Neural cell (in vitro differentiated cells): ENCODE data around the gene LORICRIN. TPM values are rescaled to one million over a fixed set of nuclear protein-coding genes. Genes with fewer than 3 reads are reported as not detected.

ENCODE experiments used
- H2AFZ ChIP-seq: fragments of 200-600, 300-800 bp; sonication (generic), shearing (Covaris generic); 2 replicates; pipeline ENCODE4 v1.6.0; 2014; ENCODE audit warnings: low read depth, mild to moderate bottlenecking, antibody characterized with exemption, low read length, moderate library complexity
- H3F3A ChIP-seq: fragments of 200-600 bp; shearing (Covaris generic); 2 replicates; pipeline ENCODE4 v1.6.1; 2016; ENCODE audit warnings: mild to moderate bottlenecking, moderate library complexity, mixed read lengths, antibody characterized with exemption, low read length; ENCODE audit not compliant: insufficient read depth, poor library complexity, severe bottlenecking
- H3K27ac ChIP-seq: fragments of 200-600, 300-800 bp; sonication (generic), shearing (Covaris generic); 2 replicates; pipeline ENCODE4 v1.5.1; 2014; ENCODE audit warnings: mild to moderate bottlenecking, low read length, moderate library complexity
- H3K27me3 ChIP-seq: fragments of 300-800, 200-600 bp; sonication (generic), shearing (Covaris generic); 2 replicates; pipeline ENCODE4 v1.6.0; 2014; ENCODE audit warnings: mild to moderate bottlenecking, low read depth, low read length, moderate library complexity; ENCODE audit not compliant: insufficient read depth
- H3K36me3 ChIP-seq: fragments of 300-800, 200-600 bp; sonication (generic), shearing (Covaris generic); 2 replicates; pipeline ENCODE4 v1.5.1; 2014; ENCODE audit warnings: mild to moderate bottlenecking, antibody characterized with exemption, low read length, moderate library complexity; ENCODE audit not compliant: insufficient read depth
- H3K4me2 ChIP-seq: fragments of 300-800, 200-600 bp; sonication (generic), shearing (Covaris generic); 2 replicates; pipeline ENCODE4 v1.6.0; 2014; ENCODE audit warnings: mild to moderate bottlenecking, low read length
- H3K4me3 ChIP-seq: fragments of 300-800, 200-600 bp; sonication (generic), shearing (Covaris generic); 2 replicates; pipeline ENCODE4 v1.5.1; 2014; ENCODE audit warnings: mild to moderate bottlenecking, low read length, moderate library complexity
- H3K79me2 ChIP-seq: fragments of 200-600 bp; shearing (Covaris generic); replicated peaks from 2 replicates; pipeline ENCODE4 v1.6.0; 2014; ENCODE audit warnings: mild to moderate bottlenecking, low read length, moderate library complexity; ENCODE audit not compliant: insufficient read depth
- H3K9ac ChIP-seq: fragments of 300-800, 200-600 bp; sonication (generic), shearing (Covaris generic); 2 replicates; pipeline ENCODE4 v1.6.1; 2016; ENCODE audit warnings: mild to moderate bottlenecking, low read length, mixed read lengths
- H3K9me2 ChIP-seq: fragments of 200-600 bp; shearing (Covaris generic); 2 replicates; pipeline ENCODE4 v1.6.1; 2016; ENCODE audit warnings: mild to moderate bottlenecking, low read length, mixed read lengths; ENCODE audit not compliant: insufficient read depth
- H3K9me3 ChIP-seq: fragments of 200-600, 300-800 bp; sonication (generic), shearing (Covaris generic); 2 replicates; pipeline ENCODE4 v1.6.1; 2016; ENCODE audit warnings: mild to moderate bottlenecking, mixed run types, low read length, moderate library complexity, mixed read lengths
- H4K20me1 ChIP-seq: fragments of 200-600 bp; shearing (Covaris generic); 2 replicates; pipeline ENCODE4 v1.6.1; 2016; ENCODE audit warnings: mild to moderate bottlenecking, mixed run types; ENCODE audit not compliant: insufficient read depth
- EP300 ChIP-seq: fragments of 450-650 bp; conservative IDR thresholded peaks from 2 replicates; pipeline ENCODE4 v1.6.1; 2014; ENCODE audit warnings: antibody characterized with exemption, mild to moderate bottlenecking, moderate library complexity; ENCODE audit not compliant: poor library complexity, severe bottlenecking
- EZH2 ChIP-seq: fragments of 200-600, 300-800 bp; shearing (Covaris generic), sonication (generic); IDR thresholded peaks from 2 replicates; pipeline ENCODE4 v1.6.1; 2014; ENCODE audit warnings: antibody characterized with exemption, low read length, borderline replicate concordance, mild to moderate bottlenecking; ENCODE audit not compliant: insufficient read depth, poor library complexity, severe bottlenecking
- MXI1 ChIP-seq: fragments of 450-650 bp; conservative IDR thresholded peaks from 2 replicates; pipeline ENCODE4 v1.6.1; 2014; ENCODE audit warnings: antibody characterized with exemption, mild to moderate bottlenecking; ENCODE audit not compliant: poor library complexity, severe bottlenecking
- POLR2AphosphoS5 ChIP-seq: IDR thresholded peaks from 2 replicates; pipeline ENCODE4 v1.6.1; 2012
- RAD21 ChIP-seq: fragments of 450-650 bp; conservative IDR thresholded peaks from 2 replicates; pipeline ENCODE4 v1.6.1; 2014; ENCODE audit warnings: antibody characterized with exemption, mild to moderate bottlenecking, moderate library complexity
- SMC3 ChIP-seq: fragments of 450-650 bp; conservative IDR thresholded peaks from 2 replicates; pipeline ENCODE4 v1.6.1; 2014; ENCODE audit warnings: antibody characterized with exemption, mild to moderate bottlenecking, moderate library complexity; ENCODE audit not compliant: poor library complexity
- TAF1 ChIP-seq: IDR thresholded peaks from 2 replicates; pipeline ENCODE4 v1.6.1; 2012; ENCODE audit warnings: low read depth
- polyA plus RNA-seq: library from polyadenylated mRNA; depleted of rRNA; stranded (reverse); fragments of >200 nt; gene quantifications from 2 replicates; pipeline ENCODE4 v1.2.3, GENCODE V29; 2014
- TF ChIP-seq, protein P1 (sequence below): IDR thresholded peaks from 2 replicates; pipeline ENCODE4 v1.6.1; 2012; ENCODE audit warnings: borderline replicate concordance
- TF ChIP-seq, protein P2 (sequence below): fragments of 450-650 bp; IDR thresholded peaks from 2 replicates; pipeline ENCODE4 v1.5.1; 2014; ENCODE audit warnings: antibody characterized with exemption, mild to moderate bottlenecking, moderate library complexity; ENCODE audit not compliant: poor library complexity, severe bottlenecking

Gene LORICRIN
- polyA plus RNA-seq, 1 donor from 2014 or later, result 1.3 TPM

DNA sequence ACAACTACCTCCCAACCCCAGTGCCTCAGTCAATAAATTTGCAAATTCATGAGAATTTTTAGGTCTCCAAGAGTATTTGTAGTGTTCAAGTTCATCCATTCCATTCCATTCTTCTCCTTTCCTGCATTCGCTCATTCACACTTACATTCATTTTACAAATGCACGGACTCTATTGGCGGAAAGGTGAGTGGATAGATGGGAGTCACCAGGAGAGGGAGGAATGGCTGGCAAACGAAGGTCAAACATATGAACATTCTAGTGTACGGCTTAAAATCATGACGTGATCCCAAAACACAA lies 2.5 kb downstream of the LORICRIN start:
- H3K9me3 ChIP-seq, result no peaks in the 10 kb centered on the region
- peaks cover 47% of the 10 kb centered on the region for H3K27me3 ChIP-seq
- H3K9me2 ChIP-seq, result no peaks in the 10 kb centered on the region
- no peaks in the 10 kb centered on the region for H4K20me1 ChIP-seq
- peak overlapping the region; percentile 68 for H3K9ac ChIP-seq
- no peaks in the 10 kb centered on the region for H3K36me3 ChIP-seq
- peak overlapping the region; percentile 66 for H3K4me3 ChIP-seq
- TF ChIP-seq MXI1 (no peak), POLR2AphosphoS5 (no peak), RAD21 (no peak), SMC3 (no peak), EZH2 (no peak)
- TF ChIP-seq, protein P1, sequence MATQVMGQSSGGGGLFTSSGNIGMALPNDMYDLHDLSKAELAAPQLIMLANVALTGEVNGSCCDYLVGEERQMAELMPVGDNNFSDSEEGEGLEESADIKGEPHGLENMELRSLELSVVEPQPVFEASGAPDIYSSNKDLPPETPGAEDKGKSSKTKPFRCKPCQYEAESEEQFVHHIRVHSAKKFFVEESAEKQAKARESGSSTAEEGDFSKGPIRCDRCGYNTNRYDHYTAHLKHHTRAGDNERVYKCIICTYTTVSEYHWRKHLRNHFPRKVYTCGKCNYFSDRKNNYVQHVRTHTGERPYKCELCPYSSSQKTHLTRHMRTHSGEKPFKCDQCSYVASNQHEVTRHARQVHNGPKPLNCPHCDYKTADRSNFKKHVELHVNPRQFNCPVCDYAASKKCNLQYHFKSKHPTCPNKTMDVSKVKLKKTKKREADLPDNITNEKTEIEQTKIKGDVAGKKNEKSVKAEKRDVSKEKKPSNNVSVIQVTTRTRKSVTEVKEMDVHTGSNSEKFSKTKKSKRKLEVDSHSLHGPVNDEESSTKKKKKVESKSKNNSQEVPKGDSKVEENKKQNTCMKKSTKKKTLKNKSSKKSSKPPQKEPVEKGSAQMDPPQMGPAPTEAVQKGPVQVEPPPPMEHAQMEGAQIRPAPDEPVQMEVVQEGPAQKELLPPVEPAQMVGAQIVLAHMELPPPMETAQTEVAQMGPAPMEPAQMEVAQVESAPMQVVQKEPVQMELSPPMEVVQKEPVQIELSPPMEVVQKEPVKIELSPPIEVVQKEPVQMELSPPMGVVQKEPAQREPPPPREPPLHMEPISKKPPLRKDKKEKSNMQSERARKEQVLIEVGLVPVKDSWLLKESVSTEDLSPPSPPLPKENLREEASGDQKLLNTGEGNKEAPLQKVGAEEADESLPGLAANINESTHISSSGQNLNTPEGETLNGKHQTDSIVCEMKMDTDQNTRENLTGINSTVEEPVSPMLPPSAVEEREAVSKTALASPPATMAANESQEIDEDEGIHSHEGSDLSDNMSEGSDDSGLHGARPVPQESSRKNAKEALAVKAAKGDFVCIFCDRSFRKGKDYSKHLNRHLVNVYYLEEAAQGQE, result no peak
- peak overlapping the region; percentile 9 for H3K27ac ChIP-seq
- H3F3A ChIP-seq, result peaks cover 4% of the 10 kb centered on the region
- no peaks in the 10 kb centered on the region for H3K79me2 ChIP-seq
- H3K4me2 ChIP-seq, result peak overlapping the region; percentile 31
- H2AFZ ChIP-seq, result no peak overlapping the region

DNA sequence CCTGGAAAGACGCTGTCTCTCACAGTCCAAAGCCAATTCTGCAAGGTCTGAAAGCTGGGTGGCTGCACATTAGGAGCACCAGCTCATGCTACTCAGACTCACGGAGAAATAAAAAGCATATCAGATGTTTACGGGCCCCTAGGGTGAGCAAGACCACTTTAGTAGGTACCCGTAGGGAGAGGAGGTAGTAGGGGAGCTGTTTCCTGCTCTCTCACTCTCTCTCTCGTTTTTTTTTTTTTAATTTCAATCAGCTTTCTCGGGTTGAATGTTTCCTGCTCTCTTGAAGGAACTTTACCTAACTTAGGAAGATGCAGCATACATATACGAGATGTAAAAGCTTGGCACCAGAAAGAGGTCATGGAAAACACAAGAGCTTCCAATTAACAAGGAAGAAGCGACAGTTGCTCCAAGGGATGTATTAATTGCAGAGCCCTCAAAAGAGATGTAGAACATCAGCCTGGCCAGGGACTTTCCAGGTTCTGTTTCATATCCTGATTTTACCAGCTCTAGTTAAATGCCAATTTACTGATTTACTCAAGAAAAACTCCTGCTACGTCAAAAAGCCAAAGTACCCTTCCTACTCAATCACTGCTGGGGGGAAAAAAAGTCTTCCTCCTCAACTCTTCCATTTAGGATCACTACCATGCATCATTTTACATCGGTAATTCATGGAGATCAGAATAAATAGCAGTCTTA lies 3.1 kb downstream of the LORICRIN start:
- H3K27me3 ChIP-seq, result peaks cover 47% of the 10 kb centered on the region
- no peaks in the 10 kb centered on the region for H3K9me2 ChIP-seq
- H3K4me2 ChIP-seq, result peak overlapping the region; percentile 31

DNA sequence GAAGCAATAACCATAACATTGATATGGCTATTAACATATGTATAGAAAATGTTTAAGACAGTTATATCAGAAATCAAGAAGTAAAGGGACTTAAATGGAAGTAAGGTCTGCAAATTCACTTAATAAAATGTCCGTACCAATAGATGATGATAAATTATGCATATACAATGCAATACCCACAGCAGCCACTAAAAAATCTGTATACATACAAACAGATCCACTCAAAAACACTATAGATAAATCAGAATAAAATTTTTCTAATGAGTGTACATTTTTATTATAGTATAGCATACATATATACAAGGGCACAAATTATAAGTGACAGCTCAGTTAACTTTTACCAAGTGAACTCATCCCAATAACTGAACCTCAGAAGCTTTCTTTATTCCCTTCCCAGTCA lies 6.0 kb downstream of the LORICRIN start:
- Histone ChIP-seq H3K27me3 (peaks cover 37% of the 10 kb centered on the region), H3K79me2 (no peaks in the 10 kb centered on the region)

More for the DNA sequence above, 3.1 kb downstream of the LORICRIN start:
- Histone ChIP-seq H3K79me2 (no peaks in the 10 kb centered on the region), H3K36me3 (no peaks in the 10 kb centered on the region), H3F3A (peaks cover 4% of the 10 kb centered on the region), H4K20me1 (no peaks in the 10 kb centered on the region), H3K27ac (no peak overlapping the region), H3K9ac (no peak overlapping the region), H3K9me3 (no peaks in the 10 kb centered on the region), H2AFZ (no peak overlapping the region), H3K4me3 (peak overlapping the region; percentile 66)
- TF ChIP-seq EZH2 (no peak), MXI1 (no peak)

More for the DNA sequence above, 6.0 kb downstream of the LORICRIN start:
- H3K36me3 ChIP-seq, result no peaks in the 10 kb centered on the region
- H3K27ac ChIP-seq, result no peak overlapping the region
- H3K4me3 ChIP-seq, result no peak overlapping the region
- H3K9me2 ChIP-seq, result no peaks in the 10 kb centered on the region
- H3K9ac ChIP-seq, result no peak overlapping the region
- H4K20me1 ChIP-seq, result no peaks in the 10 kb centered on the region
- no peaks in the 10 kb centered on the region for H3K9me3 ChIP-seq
- TF ChIP-seq EP300, result no peak
- no peak for TF ChIP-seq TAF1
- no peak for TF ChIP-seq POLR2AphosphoS5
- TF ChIP-seq RAD21, result no peak
- no peak for TF ChIP-seq SMC3
- no peak for TF ChIP-seq MXI1
- TF ChIP-seq, protein P2, sequence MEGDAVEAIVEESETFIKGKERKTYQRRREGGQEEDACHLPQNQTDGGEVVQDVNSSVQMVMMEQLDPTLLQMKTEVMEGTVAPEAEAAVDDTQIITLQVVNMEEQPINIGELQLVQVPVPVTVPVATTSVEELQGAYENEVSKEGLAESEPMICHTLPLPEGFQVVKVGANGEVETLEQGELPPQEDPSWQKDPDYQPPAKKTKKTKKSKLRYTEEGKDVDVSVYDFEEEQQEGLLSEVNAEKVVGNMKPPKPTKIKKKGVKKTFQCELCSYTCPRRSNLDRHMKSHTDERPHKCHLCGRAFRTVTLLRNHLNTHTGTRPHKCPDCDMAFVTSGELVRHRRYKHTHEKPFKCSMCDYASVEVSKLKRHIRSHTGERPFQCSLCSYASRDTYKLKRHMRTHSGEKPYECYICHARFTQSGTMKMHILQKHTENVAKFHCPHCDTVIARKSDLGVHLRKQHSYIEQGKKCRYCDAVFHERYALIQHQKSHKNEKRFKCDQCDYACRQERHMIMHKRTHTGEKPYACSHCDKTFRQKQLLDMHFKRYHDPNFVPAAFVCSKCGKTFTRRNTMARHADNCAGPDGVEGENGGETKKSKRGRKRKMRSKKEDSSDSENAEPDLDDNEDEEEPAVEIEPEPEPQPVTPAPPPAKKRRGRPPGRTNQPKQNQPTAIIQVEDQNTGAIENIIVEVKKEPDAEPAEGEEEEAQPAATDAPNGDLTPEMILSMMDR, result no peak
- no peak for TF ChIP-seq EZH2
- TF ChIP-seq, protein P1, result no peak
- no peak overlapping the region for H3K4me2 ChIP-seq
- no peak overlapping the region for H2AFZ ChIP-seq
- H3F3A ChIP-seq, result peaks cover 2% of the 10 kb centered on the region
